ENCODE results near the gene PPP2R5C.

Gene PPP2R5C

GRCh38 chr14:101905614-101906013, 144.1 kb downstream of the PPP2R5C start:
- Histone ChIP-seq H3K4me3 (ENCODE audit: low read length) (no peak overlapping the region), H3K36me3 (ENCODE audit: control insufficient read depth, insufficient read depth, low read length) (peaks cover 53% of the 10 kb centered on the region), H3K27ac (ENCODE audit: low read depth, low read length) (no peak overlapping the region), H3K4me1 (ENCODE audit: control insufficient read depth, insufficient read depth, low read length) (no peaks in the 10 kb centered on the region), H3K9ac (ENCODE audit: low read length) (no peak overlapping the region), H3K27me3 (ENCODE audit: control insufficient read depth, insufficient read depth, low read length) (no peaks in the 10 kb centered on the region)

- peaks cover 45% of the 10 kb centered on the region for H3K36me3 ChIP-seq (ENCODE audit: control insufficient read depth, insufficient read depth, low read length)
- H3K4me3 ChIP-seq (ENCODE audit: low read length) = no peak overlapping the region
- H3K27me3 ChIP-seq (ENCODE audit: control insufficient read depth, insufficient read depth, low read length) = no peaks in the 10 kb centered on the region
- H3K9ac ChIP-seq (ENCODE audit: low read length) = no peak overlapping the region
- H3K4me1 ChIP-seq (ENCODE audit: control insufficient read depth, insufficient read depth, low read length) = no peaks in the 10 kb centered on the region
- H3K27ac ChIP-seq (ENCODE audit: low read depth, low read length) = no peak overlapping the region
These were observed 145.1 kb downstream of the PPP2R5C start for GRCh38 chr14:101906645-101907044.

- Histone ChIP-seq H3K9ac (ENCODE audit: low read length) (no peak overlapping the region), H3K36me3 (ENCODE audit: control insufficient read depth, insufficient read depth, low read length) (peaks cover 36% of the 10 kb centered on the region), H3K27me3 (ENCODE audit: control insufficient read depth, insufficient read depth, low read length) (no peaks in the 10 kb centered on the region), H3K4me3 (ENCODE audit: low read length) (no peak overlapping the region), H3K27ac (ENCODE audit: low read depth, low read length) (no peak overlapping the region), H3K4me1 (ENCODE audit: control insufficient read depth, insufficient read depth, low read length) (no peaks in the 10 kb centered on the region)
These were observed 146.1 kb downstream of the PPP2R5C start for GRCh38 chr14:101907619-101908018.

- Histone ChIP-seq H3K27ac (ENCODE audit: low read depth, low read length) (no peak overlapping the region), H3K36me3 (ENCODE audit: control insufficient read depth, insufficient read depth, low read length) (peaks cover 36% of the 10 kb centered on the region), H3K9ac (ENCODE audit: low read length) (no peak overlapping the region), H3K4me3 (ENCODE audit: low read length) (no peak overlapping the region), H3K27me3 (ENCODE audit: control insufficient read depth, insufficient read depth, low read length) (no peaks in the 10 kb centered on the region), H3K4me1 (ENCODE audit: control insufficient read depth, insufficient read depth, low read length) (no peaks in the 10 kb centered on the region)
These were observed 147.3 kb downstream of the PPP2R5C start for GRCh38 chr14:101908795-101909194.

- Histone ChIP-seq H3K27ac (ENCODE audit: low read depth, low read length) (no peak overlapping the region), H3K27me3 (ENCODE audit: control insufficient read depth, insufficient read depth, low read length) (no peaks in the 10 kb centered on the region), H3K9ac (ENCODE audit: low read length) (no peak overlapping the region), H3K4me1 (ENCODE audit: control insufficient read depth, insufficient read depth, low read length) (no peaks in the 10 kb centered on the region), H3K36me3 (ENCODE audit: control insufficient read depth, insufficient read depth, low read length) (peaks cover 38% of the 10 kb centered on the region), H3K4me3 (ENCODE audit: low read length) (no peak overlapping the region)
These were observed 148.0 kb downstream of the PPP2R5C start for GRCh38 chr14:101909371-101910096.

GRCh38 chr14:101912841-101913240, 151.3 kb downstream of the PPP2R5C start:
- Histone ChIP-seq H3K4me1 (ENCODE audit: control insufficient read depth, insufficient read depth, low read length) (no peaks in the 10 kb centered on the region), H3K27me3 (ENCODE audit: control insufficient read depth, insufficient read depth, low read length) (no peaks in the 10 kb centered on the region), H3K36me3 (ENCODE audit: control insufficient read depth, insufficient read depth, low read length) (peaks cover 24% of the 10 kb centered on the region), H3K27ac (ENCODE audit: low read depth, low read length) (no peak overlapping the region), H3K9ac (ENCODE audit: low read length) (no peak overlapping the region), H3K4me3 (ENCODE audit: low read length) (no peak overlapping the region)

GRCh38 chr14:101914083-101914482, 152.6 kb downstream of the PPP2R5C start:
- no peak overlapping the region for H3K4me3 ChIP-seq (ENCODE audit: low read length)
- peaks cover 19% of the 10 kb centered on the region for H3K36me3 ChIP-seq (ENCODE audit: control insufficient read depth, insufficient read depth, low read length)
- H3K27ac ChIP-seq (ENCODE audit: low read depth, low read length) = no peak overlapping the region
- H3K9ac ChIP-seq (ENCODE audit: low read length) = no peak overlapping the region
- H3K27me3 ChIP-seq (ENCODE audit: control insufficient read depth, insufficient read depth, low read length) = no peaks in the 10 kb centered on the region
- H3K4me1 ChIP-seq (ENCODE audit: control insufficient read depth, insufficient read depth, low read length) = no peaks in the 10 kb centered on the region

- Histone ChIP-seq H3K4me3 (ENCODE audit: low read length) (no peak overlapping the region), H3K27me3 (ENCODE audit: control insufficient read depth, insufficient read depth, low read length) (no peaks in the 10 kb centered on the region), H3K4me1 (ENCODE audit: control insufficient read depth, insufficient read depth, low read length) (no peaks in the 10 kb centered on the region), H3K36me3 (ENCODE audit: control insufficient read depth, insufficient read depth, low read length) (peaks cover 16% of the 10 kb centered on the region), H3K9ac (ENCODE audit: low read length) (no peak overlapping the region), H3K27ac (ENCODE audit: low read depth, low read length) (no peak overlapping the region)
These were observed 154.6 kb downstream of the PPP2R5C start for GRCh38 chr14:101915871-101916815.

GRCh38 chr14:101916816-101917412, 155.4 kb downstream of the PPP2R5C start:
- H3K27ac ChIP-seq (ENCODE audit: low read depth, low read length) = no peak overlapping the region
- H3K4me1 ChIP-seq (ENCODE audit: control insufficient read depth, insufficient read depth, low read length) = no peaks in the 10 kb centered on the region
- H3K9ac ChIP-seq (ENCODE audit: low read length) = no peak overlapping the region
- no peaks in the 10 kb centered on the region for H3K27me3 ChIP-seq (ENCODE audit: control insufficient read depth, insufficient read depth, low read length)
- H3K36me3 ChIP-seq (ENCODE audit: control insufficient read depth, insufficient read depth, low read length) = peaks cover 16% of the 10 kb centered on the region
- no peak overlapping the region for H3K4me3 ChIP-seq (ENCODE audit: low read length)

- H3K4me3 ChIP-seq (ENCODE audit: low read length) = no peak overlapping the region
- H3K9ac ChIP-seq (ENCODE audit: low read length) = no peak overlapping the region
- H3K4me1 ChIP-seq (ENCODE audit: control insufficient read depth, insufficient read depth, low read length) = no peaks in the 10 kb centered on the region
- peaks cover 16% of the 10 kb centered on the region for H3K36me3 ChIP-seq (ENCODE audit: control insufficient read depth, insufficient read depth, low read length)
- H3K27ac ChIP-seq (ENCODE audit: low read depth, low read length) = no peak overlapping the region
- H3K27me3 ChIP-seq (ENCODE audit: control insufficient read depth, insufficient read depth, low read length) = no peaks in the 10 kb centered on the region
These were observed 156.0 kb downstream of the PPP2R5C start for GRCh38 chr14:101917413-101918017.

- no peaks in the 10 kb centered on the region for H3K27me3 ChIP-seq (ENCODE audit: control insufficient read depth, insufficient read depth, low read length)
- H3K4me1 ChIP-seq (ENCODE audit: control insufficient read depth, insufficient read depth, low read length) = no peaks in the 10 kb centered on the region
- H3K36me3 ChIP-seq (ENCODE audit: control insufficient read depth, insufficient read depth, low read length) = peaks cover 16% of the 10 kb centered on the region
- H3K27ac ChIP-seq (ENCODE audit: low read depth, low read length) = no peak overlapping the region
- no peak overlapping the region for H3K4me3 ChIP-seq (ENCODE audit: low read length)
- H3K9ac ChIP-seq (ENCODE audit: low read length) = no peak overlapping the region
These were observed 156.8 kb downstream of the PPP2R5C start for GRCh38 chr14:101918065-101918989.

Measured in rectal smooth muscle tissue (tissue), 1 donor.